Panc1 (cell line): Measurements from ENCODE around the gene FKBP14. TPM values are rescaled to one million over a fixed set of nuclear protein-coding genes. Genes with fewer than 3 reads are reported as not detected.
"Not testable (repeated sequence)": the region's sequence is repeated elsewhere in the genome, so short reads cannot be mapped to it uniquely, and the experiment has no call there.

Source experiments
- ATAC-seq: fragments of 200-7000 bp; cut with Tn5 transposase; 2 replicates; pipeline ENCODE4 v1.9.1; 2020; ENCODE audit warnings: mild to moderate bottlenecking, moderate library complexity
- BruUV-seq: library from RNA; stranded (reverse); fragments of 400-500 nt; replicated peaks from 2 replicates; lab custom pipeline; 2021; lab: Mats Ljungman, UMichigan
- CTCF ChIA-PET: fragments of 300-600 bp; sonication (Branson Sonifier 250); formaldehyde crosslinking; loops from one replicate; lab custom pipeline; 2022; ENCODE audit warnings: antibody characterized with exemption; lab: Charles Lee
- POLR2A ChIA-PET: fragments of 300-600 bp; sonication (Branson Sonifier 250); formaldehyde crosslinking; loops from one replicate; lab custom pipeline; 2022; ENCODE audit warnings: antibody characterized with exemption; lab: Charles Lee
- DNase-seq: peaks from one replicate; pipeline ENCODE4 v3.0.0-alpha.2; 2010; ENCODE audit warnings: low read depth, low spot score
- H3K27ac ChIP-seq: 2 replicates; pipeline ENCODE4 v1.5.1; 2011; ENCODE audit warnings: mild to moderate bottlenecking, low read length, inconsistent platforms
- H3K27me3 ChIP-seq: fragments of 200-500 bp; sonication (Bioruptor generic); 2 replicates; pipeline ENCODE4 v1.6.0; 2014; ENCODE audit warnings: low read length, inconsistent platforms; ENCODE audit not compliant: control insufficient read depth, insufficient read depth
- H3K36me3 ChIP-seq: fragments of 200-500 bp; sonication (Bioruptor generic); 2 replicates; pipeline ENCODE4 v1.5.1; 2014; ENCODE audit warnings: inconsistent platforms, mild to moderate bottlenecking, low read length, moderate library complexity; ENCODE audit not compliant: control insufficient read depth, insufficient read depth
- H3K4me1 ChIP-seq: 2 replicates; pipeline ENCODE4 v1.5.1; 2011; ENCODE audit warnings: inconsistent platforms, mild to moderate bottlenecking, low read length, moderate library complexity; ENCODE audit not compliant: control insufficient read depth, insufficient read depth
- H3K4me3 ChIP-seq, 2 experiments: 2 replicates each; pipeline ENCODE4 v1.5.1; 2011 to 2012; ENCODE audit warnings: low read depth in 2 of 2, low read length in 2 of 2, mild to moderate bottlenecking in 2 of 2, inconsistent platforms in 1 of 2, moderate library complexity in 1 of 2
- H3K9me3 ChIP-seq: fragments of 200-500 bp; sonication (Bioruptor generic); 2 replicates; pipeline ENCODE4 v1.5.1; 2014; ENCODE audit warnings: low read depth, mild to moderate bottlenecking, inconsistent platforms, low read length, moderate library complexity; ENCODE audit not compliant: control insufficient read depth, insufficient read depth
- POLR2AphosphoS5 ChIP-seq: IDR thresholded peaks from 2 replicates; pipeline ENCODE4 v1.6.1; 2012; ENCODE audit warnings: mild to moderate bottlenecking, low read depth, low read length, moderate library complexity
- in situ Hi-C: cut with HindIII; loops from 2 replicates; pipeline ENCODE4 v1.10.0; 2016; ENCODE audit warnings: low sequenced_read_pairs, low pct_unique_long_range_greater_than_20kb
- intact Hi-C: fragments of 100-400 bp; cut with micrococcal nuclease; formaldehyde crosslinking; loops from one replicate; pipeline ENCODE4 v1.10.0; 2022; ENCODE audit not compliant: unreplicated experiment
- total RNA-seq: library from RNA; stranded (reverse); gene quantifications from one replicate; pipeline ENCODE4 v1.2.1, GENCODE V29; 2021; ENCODE audit not compliant: unreplicated experiment

The FKBP14 gene
- total RNA-seq, 1 experiment from 2014 or later = 36.0 TPM

- POLR2A ChIA-PET = no interaction called here
- no peak for ATAC-seq
- Histone ChIP-seq H3K4me1 (no peaks in the 10 kb centered on the region), H3K9me3 (no peaks in the 10 kb centered on the region), H3K27ac (no peak overlapping the region), H3K4me3 (no peak overlapping the region), H3K36me3 (no peaks in the 10 kb centered on the region; the same call in 1 of the 2 replicates), H3K27me3 (no peaks in the 10 kb centered on the region)
- CTCF ChIA-PET = no interaction called here
- no peak for TF ChIP-seq POLR2AphosphoS5
- in situ Hi-C loops (no loop called here), intact Hi-C loops (no loop called here)
- BruUV-seq = no TSS peak
- no peak for DNase-seq
These were observed 64.5 kb downstream of the FKBP14 start for GRCh38 chr7:29962035-29962434.

GRCh38 chr7:29961611-29962010, 64.9 kb downstream of the FKBP14 start:
- H3K36me3 ChIP-seq, DNase-seq, H3K9me3 ChIP-seq, in situ Hi-C loops, BruUV-seq, intact Hi-C loops, H3K4me3 ChIP-seq, H3K27me3 ChIP-seq, H3K27ac ChIP-seq, POLR2A ChIA-PET, CTCF ChIA-PET, ATAC-seq, H3K4me1 ChIP-seq: not testable (repeated sequence)

Other genes with a start within 250 kb of the FKBP14 start
- gene WIPF3, start 220.2 kb downstream of the FKBP14 start, total RNA-seq = 2.0 TPM
- gene SCRN1, start 36.9 kb downstream of the FKBP14 start, total RNA-seq = 189 TPM
- gene PLEKHA8, start 1.7 kb upstream of the FKBP14 start, total RNA-seq = 20.7 TPM
- 1.2 TPM for gene MTURN, start 108.3 kb upstream of the FKBP14 start, total RNA-seq